GM12878 (cell line): ENCODE data around the gene SH3BP5. TPM values are rescaled to one million over a fixed set of nuclear protein-coding genes. Genes with fewer than 3 reads are reported as not detected.

Source experiments
- CBX3 ChIP-seq: fragments of 200-600 bp; sonication (generic); IDR thresholded peaks from 2 replicates; pipeline ENCODE4 v1.6.1; 2016; ENCODE audit warnings: low read depth, borderline replicate concordance
- CEBPB ChIP-seq, 2 experiments: fragments of 150-350 bp in 1 of 2; IDR thresholded peaks; 2 replicates each; pipeline ENCODE4 v1.6.1; 2012 to 2014; ENCODE audit warnings: low read depth in 2 of 2, low read length in 2 of 2, borderline replicate concordance in 1 of 2, inconsistent platforms in 1 of 2
- IKZF2 ChIP-seq, 2 experiments: fragments of 450-650 bp; IDR thresholded peaks; 2 replicates each; pipeline ENCODE4 v1.6.1; 2017; ENCODE audit warnings: mild to moderate bottlenecking in 2 of 2, moderate library complexity in 2 of 2
- IRF5 ChIP-seq: fragments of 450-650 bp; IDR thresholded peaks from 2 replicates; pipeline ENCODE4 v1.6.1; 2017; ENCODE audit warnings: borderline replicate concordance
- TCF12 ChIP-seq: IDR thresholded peaks from 2 replicates; pipeline ENCODE4 v1.6.1; 2011; ENCODE audit warnings: low read depth, mild to moderate bottlenecking, low read length
- polyA plus RNA-seq, 11 experiments: library from polyadenylated mRNA; depleted of rRNA in 4 of 11; unstranded in 6 of 11; stranded (reverse) in 5 of 11; fragments of >200 nt; fragmentation: Nextera tagmentation in 4 of 11; fragmentation: Illumina TruSeq in 1 of 11; extraction: Ambion mirVana in 4 of 11; extraction: Trizol in 1 of 11; gene quantifications; 1 replicate in 1 of 11; 2 replicates in 10 of 11; pipeline versions ENCODE4 v1.2.1 to v1.2.3, GENCODE V29; 2011 to 2016; ENCODE audit warnings: inconsistent platforms in 2 of 11, missing spikeins in 2 of 11, low read depth in 1 of 11
- total RNA-seq, 4 experiments: library from RNA; depleted of rRNA in 3 of 4; stranded (reverse); fragments of >200 nt in 3 of 4; fragmentation: Illumina TruSeq in 1 of 4; extraction: Trizol in 1 of 4; gene quantifications; 2 replicates each; pipeline versions ENCODE4 v1.2.1 to v1.2.3, GENCODE V29; 2013 to 2021
- TF ChIP-seq, protein P1 (sequence below): fragments of 450-650 bp; formaldehyde crosslinking; IDR thresholded peaks from 2 replicates; pipeline ENCODE4 v1.5.0; 2022; ENCODE audit warnings: mild to moderate bottlenecking, missing genetic modification characterization
- TF ChIP-seq, protein P2 (sequence below): fragments of 450-650 bp; IDR thresholded peaks from 2 replicates; pipeline ENCODE4 v1.6.1; 2018; ENCODE audit warnings: mild to moderate bottlenecking, low read depth, moderate library complexity; ENCODE audit not compliant: partially characterized antibody

SH3BP5 gene
- total and polyA plus RNA-seq, 10 of the 15 experiments (the other 5 are each of a cell fraction or from before 2014, with no cell fraction given): 14.9 to 87.5 (median 43.7) TPM

- TF ChIP-seq, protein P1, sequence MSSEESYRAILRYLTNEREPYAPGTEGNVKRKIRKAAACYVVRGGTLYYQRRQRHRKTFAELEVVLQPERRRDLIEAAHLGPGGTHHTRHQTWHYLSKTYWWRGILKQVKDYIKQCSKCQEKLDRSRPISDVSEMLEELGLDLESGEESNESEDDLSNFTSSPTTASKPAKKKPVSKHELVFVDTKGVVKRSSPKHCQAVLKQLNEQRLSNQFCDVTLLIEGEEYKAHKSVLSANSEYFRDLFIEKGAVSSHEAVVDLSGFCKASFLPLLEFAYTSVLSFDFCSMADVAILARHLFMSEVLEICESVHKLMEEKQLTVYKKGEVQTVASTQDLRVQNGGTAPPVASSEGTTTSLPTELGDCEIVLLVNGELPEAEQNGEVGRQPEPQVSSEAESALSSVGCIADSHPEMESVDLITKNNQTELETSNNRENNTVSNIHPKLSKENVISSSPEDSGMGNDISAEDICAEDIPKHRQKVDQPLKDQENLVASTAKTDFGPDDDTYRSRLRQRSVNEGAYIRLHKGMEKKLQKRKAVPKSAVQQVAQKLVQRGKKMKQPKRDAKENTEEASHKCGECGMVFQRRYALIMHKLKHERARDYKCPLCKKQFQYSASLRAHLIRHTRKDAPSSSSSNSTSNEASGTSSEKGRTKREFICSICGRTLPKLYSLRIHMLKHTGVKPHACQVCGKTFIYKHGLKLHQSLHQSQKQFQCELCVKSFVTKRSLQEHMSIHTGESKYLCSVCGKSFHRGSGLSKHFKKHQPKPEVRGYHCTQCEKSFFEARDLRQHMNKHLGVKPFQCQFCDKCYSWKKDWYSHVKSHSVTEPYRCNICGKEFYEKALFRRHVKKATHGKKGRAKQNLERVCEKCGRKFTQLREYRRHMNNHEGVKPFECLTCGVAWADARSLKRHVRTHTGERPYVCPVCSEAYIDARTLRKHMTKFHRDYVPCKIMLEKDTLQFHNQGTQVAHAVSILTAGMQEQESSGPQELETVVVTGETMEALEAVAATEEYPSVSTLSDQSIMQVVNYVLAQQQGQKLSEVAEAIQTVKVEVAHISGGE: no peak
- TF ChIP-seq CBX3 (no peak), TCF12 (no peak), IKZF2 (IDR thresholded peaks at IDR 0.05) (no peak), CEBPB (IDR thresholded peaks at IDR 0.05; ENCODE audit: borderline replicate concordance in 1 of 2, low read depth in 2 of 2, low read length in 2 of 2) (no peak), IRF5 (no peak)
- TF ChIP-seq, protein P2, sequence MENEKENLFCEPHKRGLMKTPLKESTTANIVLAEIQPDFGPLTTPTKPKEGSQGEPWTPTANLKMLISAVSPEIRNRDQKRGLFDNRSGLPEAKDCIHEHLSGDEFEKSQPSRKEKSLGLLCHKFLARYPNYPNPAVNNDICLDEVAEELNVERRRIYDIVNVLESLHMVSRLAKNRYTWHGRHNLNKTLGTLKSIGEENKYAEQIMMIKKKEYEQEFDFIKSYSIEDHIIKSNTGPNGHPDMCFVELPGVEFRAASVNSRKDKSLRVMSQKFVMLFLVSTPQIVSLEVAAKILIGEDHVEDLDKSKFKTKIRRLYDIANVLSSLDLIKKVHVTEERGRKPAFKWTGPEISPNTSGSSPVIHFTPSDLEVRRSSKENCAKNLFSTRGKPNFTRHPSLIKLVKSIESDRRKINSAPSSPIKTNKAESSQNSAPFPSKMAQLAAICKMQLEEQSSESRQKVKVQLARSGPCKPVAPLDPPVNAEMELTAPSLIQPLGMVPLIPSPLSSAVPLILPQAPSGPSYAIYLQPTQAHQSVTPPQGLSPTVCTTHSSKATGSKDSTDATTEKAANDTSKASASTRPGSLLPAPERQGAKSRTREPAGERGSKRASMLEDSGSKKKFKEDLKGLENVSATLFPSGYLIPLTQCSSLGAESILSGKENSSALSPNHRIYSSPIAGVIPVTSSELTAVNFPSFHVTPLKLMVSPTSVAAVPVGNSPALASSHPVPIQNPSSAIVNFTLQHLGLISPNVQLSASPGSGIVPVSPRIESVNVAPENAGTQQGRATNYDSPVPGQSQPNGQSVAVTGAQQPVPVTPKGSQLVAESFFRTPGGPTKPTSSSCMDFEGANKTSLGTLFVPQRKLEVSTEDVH: no peak
Measured at GRCh38 chr3:15307580-15307979, 24.8 kb downstream of the SH3BP5 start (continued).
